Measurements from ENCODE around the gene PHLPP2. TPM values are rescaled to one million over a fixed set of nuclear protein-coding genes. Genes with fewer than 3 reads are reported as not detected.

PHLPP2 gene
- total and polyA plus RNA-seq, 7 donors = 0.96 to 5.2 (median 3.7) TPM

DNA sequence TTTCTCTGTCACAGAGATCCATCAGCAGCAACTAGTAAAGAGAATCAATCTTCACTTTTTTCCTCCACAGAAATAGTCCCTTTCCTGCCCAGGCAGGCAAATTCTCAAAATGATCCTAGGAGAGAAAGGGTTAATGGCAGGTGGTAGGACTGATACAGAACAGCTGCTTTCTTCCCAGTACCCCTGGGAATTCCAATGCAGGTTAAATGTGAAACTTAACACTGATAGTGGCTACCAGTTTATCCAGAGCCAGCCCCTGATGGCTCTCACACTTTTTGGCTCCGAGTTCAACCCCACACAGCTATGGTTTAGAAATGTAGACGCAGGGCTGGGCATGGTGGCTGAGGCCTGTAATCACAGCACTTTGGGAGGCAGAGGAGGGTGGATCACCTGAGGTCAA is 76.3 kb downstream of the PHLPP2 start:
- Histone ChIP-seq H3K9me3 (no peaks in the 10 kb centered on the region), H3K36me3 (ENCODE audit: insufficient read depth in 1 of 2, low read depth in 1 of 2) (peaks cover 0 to 77% of the 10 kb centered on the region in 2 donors), H3K27me3 (ENCODE audit: insufficient read depth in 3 of 3, low read length in 2 of 3) (no peaks in the 10 kb centered on the region), H3K27ac (no peak overlapping the region), H3K4me3 (no peak overlapping the region), H3K4me1 (no peaks in the 10 kb centered on the region)
- intact Hi-C loops (cut with DNase I) = no loop called here
- no peak for TF ChIP-seq CTCF (IDR thresholded peaks at IDR 0.05)
- no peak for ATAC-seq
- 26 to 57% (median 39%) methylated on average over 2 of the region's 2 CpGs for WGBS, 3 donors
- no peak for DNase-seq

DNA sequence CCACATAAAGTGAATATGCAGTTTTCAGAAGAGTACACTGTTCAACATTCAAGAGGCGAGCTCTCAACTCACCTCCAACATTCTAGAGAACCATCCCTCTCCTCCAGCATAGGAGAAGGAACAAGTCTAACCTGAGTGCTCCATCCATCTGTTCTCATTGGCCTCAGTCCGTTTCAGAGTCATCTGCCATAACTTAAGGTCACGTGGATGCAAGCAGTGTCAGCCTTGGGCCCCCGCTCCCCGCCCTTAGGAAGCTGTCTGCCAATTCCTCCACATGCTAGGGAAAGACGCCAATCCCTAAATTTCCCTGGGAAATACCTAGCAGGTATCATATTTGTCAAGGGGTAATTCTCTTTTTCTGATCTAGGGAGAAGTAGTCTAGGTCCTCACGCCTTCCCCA is 77.1 kb downstream of the PHLPP2 start:
- no peaks in the 10 kb centered on the region for H3K9me3 ChIP-seq
- ATAC-seq (no peak), DNase-seq (no peak)
- peaks cover 0 to 69% of the 10 kb centered on the region in 2 donors for H3K36me3 ChIP-seq (ENCODE audit: insufficient read depth in 1 of 2, low read depth in 1 of 2)
- 79 to 80% (median 79%) methylated on average over 7 of the region's 7 CpGs for WGBS, 3 donors
- no peak overlapping the region for H3K27ac ChIP-seq
- H3K4me3 ChIP-seq = no peak overlapping the region
- TF ChIP-seq CTCF (IDR thresholded peaks at IDR 0.05) = no peak
- H3K4me1 ChIP-seq = no peaks in the 10 kb centered on the region
- no peaks in the 10 kb centered on the region for H3K27me3 ChIP-seq (ENCODE audit: insufficient read depth in 3 of 3, low read length in 2 of 3)
- intact Hi-C loops (cut with DNase I) = no loop called here

GRCh38 chr16:71645450-71645849 is 79.1 kb downstream of the PHLPP2 start:
- no peak for TF ChIP-seq CTCF (IDR thresholded peaks at IDR 0.05)
- ATAC-seq (no peak), DNase-seq (no peak)
- Histone ChIP-seq H3K4me3 (no peak overlapping the region), H3K27me3 (ENCODE audit: insufficient read depth in 3 of 3, low read length in 2 of 3) (no peaks in the 10 kb centered on the region), H3K4me1 (no peaks in the 10 kb centered on the region), H3K27ac (no peak overlapping the region), H3K9me3 (no peaks in the 10 kb centered on the region), H3K36me3 (ENCODE audit: insufficient read depth in 1 of 2, low read depth in 1 of 2) (peaks cover 0 to 51% of the 10 kb centered on the region in 2 donors)
- intact Hi-C loops (cut with DNase I) = no loop called here
- 84 to 93% (median 86%) methylated on average over 4 of the region's 4 CpGs for WGBS, 3 donors

- Histone ChIP-seq H3K9me3 (no peaks in the 10 kb centered on the region), H3K4me1 (no peaks in the 10 kb centered on the region), H3K4me3 (no peak overlapping the region), H3K27ac (no peak overlapping the region), H3K27me3 (ENCODE audit: insufficient read depth in 3 of 3, low read length in 2 of 3) (no peaks in the 10 kb centered on the region), H3K36me3 (ENCODE audit: insufficient read depth in 1 of 2, low read depth in 1 of 2) (peaks cover 0 to 7% of the 10 kb centered on the region in 2 donors)
- intact Hi-C loops (cut with DNase I) = no loop called here
- 41 to 55% (median 43%) methylated on average over 3 of the region's 3 CpGs for WGBS, 3 donors
- TF ChIP-seq CTCF (IDR thresholded peaks at IDR 0.05) = no peak
- DNase-seq (no peak), ATAC-seq (no peak)
These were observed 87.1 kb downstream of the PHLPP2 start for GRCh38 chr16:71637398-71637797.

DNA sequence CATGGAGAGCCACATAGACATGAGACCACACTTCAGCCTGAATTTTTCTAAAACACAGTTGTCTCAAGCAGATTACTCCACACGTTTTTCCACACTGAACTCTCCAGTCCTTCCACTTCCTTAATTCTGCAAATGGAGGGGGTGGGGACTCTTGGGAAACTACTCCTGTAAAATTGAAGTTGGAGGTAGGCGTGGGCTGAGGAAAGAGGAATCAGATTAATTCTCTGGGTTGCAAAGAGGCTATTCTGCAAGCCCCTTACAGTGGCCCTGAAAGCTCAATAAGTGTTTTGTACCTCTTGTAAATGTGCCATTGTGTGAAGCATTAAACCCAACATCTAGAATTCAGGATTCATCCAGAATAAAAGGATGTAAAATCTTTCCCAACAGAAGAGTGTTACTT is 88.9 kb downstream of the PHLPP2 start:
- no peaks in the 10 kb centered on the region for H3K27me3 ChIP-seq (ENCODE audit: insufficient read depth in 3 of 3, low read length in 2 of 3)
- H3K9me3 ChIP-seq = no peaks in the 10 kb centered on the region
- no peak overlapping the region for H3K4me3 ChIP-seq
- DNase-seq (no peak), ATAC-seq (no peak)
- intact Hi-C loops (cut with DNase I) = no loop called here
- peaks cover 0 to 7% of the 10 kb centered on the region in 2 donors for H3K36me3 ChIP-seq (ENCODE audit: insufficient read depth in 1 of 2, low read depth in 1 of 2)
- no peak for TF ChIP-seq CTCF (IDR thresholded peaks at IDR 0.05)
- H3K4me1 ChIP-seq = no peaks in the 10 kb centered on the region
- H3K27ac ChIP-seq = no peak overlapping the region
- WGBS, 3 donors = 42 to 54% (median 45%) methylated on average over 2 of the region's 2 CpGs
